Motor neuron (in vitro differentiated cells): ENCODE results near the gene DOLK. TPM values are rescaled to one million over a fixed set of nuclear protein-coding genes. Genes with fewer than 3 reads are reported as not detected.
"Not testable (repeated sequence)": the region's sequence is repeated elsewhere in the genome, so short reads cannot be mapped to it uniquely, and the experiment has no call there.

Source experiments
- ATAC-seq, 8 experiments: fragments of 200-7000 bp; cut with Tn5 transposase; replicated peaks in 6 of 8; 2 replicates each; pipeline ENCODE4 v1.8.0; 2021; ENCODE audit warnings: mild to moderate bottlenecking in 8 of 8, moderate library complexity in 8 of 8
- H3K27ac ChIP-seq, 2 donors: fragments of 250-450 bp; sonication (Bioruptor Pico); 2 replicates each; pipeline ENCODE4 v1.9.0; 2021; ENCODE audit warnings: antibody characterized with exemption in 2 of 2, mild to moderate bottlenecking in 2 of 2, moderate library complexity in 1 of 2
- H3K4me1 ChIP-seq, 2 donors: fragments of 250-450 bp; sonication (Bioruptor Pico); replicated peaks in 1 of 2; 2 replicates each; pipeline ENCODE4 v1.6.1; 2021; ENCODE audit warnings: antibody characterized with exemption in 2 of 2, mild to moderate bottlenecking in 2 of 2, moderate library complexity in 1 of 2
- H3K4me3 ChIP-seq, 5 donors: fragments of 250-450 bp; sonication (Bioruptor Pico); 2 replicates each; pipeline ENCODE4 v1.9.0; 2021; ENCODE audit warnings: antibody characterized with exemption in 5 of 5, mild to moderate bottlenecking in 5 of 5, moderate library complexity in 4 of 5
- WGBS, 10 experiments: fragments of 450-650 bp; shearing (Covaris generic); methylation state at CpG; one replicate each; pipeline ENCODE4 v1.0.0; 2022; 5-methylcytosine and 5-hydroxymethylcytosine counted together
- in situ Hi-C, 9 experiments: fragments of 400-800 bp; cut with MboI; loops; one replicate each; pipeline ENCODE4 v1.15.0; 2021; ENCODE audit warnings: low sequenced_read_pairs in 9 of 9, low pct_unique_long_range_greater_than_20kb in 2 of 9; ENCODE audit not compliant: unreplicated experiment in 9 of 9
- total RNA-seq, 8 experiments: library from RNA; unstranded; fragments of 300-600 nt; gene quantifications; 2 replicates each; pipeline versions ENCODE4 v1.2.3 to v1.2.4, GENCODE V29; 2022

DOLK gene
- total RNA-seq = 10 to 100 TPM in 5 of 8 experiments, 1 to 10 TPM in 3; 7.5 to 27.9 (median 16.3) TPM

GRCh38 chr9:128947527-128948301 lies at the start of gene DOLK, which contains the start of gene NUP188:
Gene DOLK, minus strand, starts transcription at chr9:128947603. Its CDS starts 300 bp downstream, at chr9:128947303.
Gene NUP188, plus strand, starts transcription at chr9:128947699. Its CDS starts 21 bp downstream, at chr9:128947720.
- ATAC-seq = peak; percentile 75 to 88 (median 84)
- Histone ChIP-seq H3K4me1 (peaks cover 5 to 10% of the 10 kb centered on the region in 2 donors), H3K27ac (peak within 1 kb of the TSS; percentile 72 to 85), H3K4me3 (peak within 1 kb of the TSS; percentile 69 to 89 (median 83))
- in situ Hi-C loops = no loop called here
- 0 to 5% (median 1%) methylated on average over 3 to 13 of the region's 86 CpGs; no CpG with 5 or more reads in 6 of the 10 experiments for WGBS, 10 experiments

GRCh38 chr9:128995791-128996190 lies 48.4 kb upstream of the DOLK start:
- 40 to 100% (median 92%) methylated on average over 2 to 5 of the region's 5 CpGs; no CpG with 5 or more reads in 2 of the 10 experiments for WGBS, 10 experiments
- H3K27ac ChIP-seq = no peak overlapping the region
- no peak for ATAC-seq
- no peak overlapping the region for H3K4me3 ChIP-seq
- in situ Hi-C loops = loop anchor here in 2 of 9 experiments (25.0 kb wide), 2 partner anchors 383 to 408 kb away; no protein-coding TSS in a partner anchor
- no peaks in the 10 kb centered on the region for H3K4me1 ChIP-seq

GRCh38 chr9:128992995-128993394 lies 45.6 kb upstream of the DOLK start:
- in situ Hi-C loops = loop anchor here in 2 of 9 experiments (25.0 kb wide), 2 partner anchors 381 to 406 kb away; no protein-coding TSS in a partner anchor
- no peak overlapping the region for H3K4me3 ChIP-seq
- no peaks in the 10 kb centered on the region for H3K4me1 ChIP-seq
- ATAC-seq = peak in 6 of 8 experiments; percentile 19 to 63 (median 40)
- WGBS, 10 experiments = 74 to 100% (median 88%) methylated on average over 1 to 6 of the region's 7 CpGs; no CpG with 5 or more reads in 2 of the 10 experiments
- no peak overlapping the region for H3K27ac ChIP-seq

DNA sequence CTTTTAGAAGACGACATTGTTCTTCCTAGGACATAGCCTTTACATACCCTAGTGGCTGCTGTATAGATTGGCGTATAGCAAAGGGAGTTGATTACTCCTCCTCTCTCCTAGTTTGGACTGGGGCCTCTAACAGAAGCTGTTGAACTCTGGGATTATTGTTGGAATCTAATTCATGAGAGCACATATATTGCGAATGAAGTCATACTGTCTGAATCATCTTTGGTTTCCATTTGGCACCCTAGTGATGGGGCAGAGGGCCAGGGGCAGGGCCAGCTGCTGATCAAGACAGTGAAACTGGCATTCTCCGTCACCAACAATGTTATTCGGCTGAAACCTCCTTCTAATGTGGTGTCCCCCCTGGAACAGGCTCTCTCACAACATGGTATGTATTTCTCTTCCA lies 40.4 kb upstream of the DOLK start:
- no peak overlapping the region for H3K27ac ChIP-seq
- in situ Hi-C loops = loop anchor here in 2 of 9 experiments (25.0 kb wide), 2 partner anchors 376 to 401 kb away; no protein-coding TSS in a partner anchor
- 12 to 100% (median 94%) methylated on average over 1 to 5 of the region's 5 CpGs; no CpG with 5 or more reads in 2 of the 10 experiments for WGBS, 10 experiments

GRCh38 chr9:128986671-128987070 lies 39.3 kb upstream of the DOLK start:
- ATAC-seq = no peak
- in situ Hi-C loops = loop anchor here in 2 of 9 experiments (25.0 kb wide), 2 partner anchors 374 to 399 kb away; no protein-coding TSS in a partner anchor
- Histone ChIP-seq H3K27ac (no peak overlapping the region), H3K4me3 (no peak overlapping the region), H3K4me1 (no peaks in the 10 kb centered on the region)
- WGBS, 10 experiments = 40 to 100% (median 93%) methylated on average over 1 to 4 of the region's 5 CpGs; no CpG with 5 or more reads in 5 of the 10 experiments

More for the DNA sequence above, 40.4 kb upstream of the DOLK start:
- ATAC-seq = peak in 4 of 8 experiments; percentile 28 to 82 (median 58)
- no peak overlapping the region for H3K4me3 ChIP-seq
- no peaks in the 10 kb centered on the region for H3K4me1 ChIP-seq

- Histone ChIP-seq H3K4me1 (no peaks in the 10 kb centered on the region), H3K4me3 (no peak overlapping the region), H3K27ac (no peak overlapping the region)
- 89 to 100% (median 97%) methylated on average over 1 to 8 of the region's 8 CpGs for WGBS, 10 experiments
- ATAC-seq = no peak
- in situ Hi-C loops = loop anchor here in 2 of 9 experiments (25.0 kb wide), 2 partner anchors 371 to 396 kb away; no protein-coding TSS in a partner anchor
These were observed 36.1 kb upstream of the DOLK start for GRCh38 chr9:128983536-128983935.

- Histone ChIP-seq H3K4me3 (no peak overlapping the region), H3K27ac (no peak overlapping the region), H3K4me1 (no peaks in the 10 kb centered on the region)
- in situ Hi-C loops = loop anchor here in 2 of 9 experiments (25.0 kb wide), 2 partner anchors 367 to 392 kb away; no protein-coding TSS in a partner anchor
- WGBS, 10 experiments = 22 to 100% (median 75%) methylated on average over 1 to 3 of the region's 3 CpGs; no CpG with 5 or more reads in 2 of the 10 experiments
- no peak for ATAC-seq
These were observed 31.7 kb upstream of the DOLK start for GRCh38 chr9:128979111-128979510.

DNA sequence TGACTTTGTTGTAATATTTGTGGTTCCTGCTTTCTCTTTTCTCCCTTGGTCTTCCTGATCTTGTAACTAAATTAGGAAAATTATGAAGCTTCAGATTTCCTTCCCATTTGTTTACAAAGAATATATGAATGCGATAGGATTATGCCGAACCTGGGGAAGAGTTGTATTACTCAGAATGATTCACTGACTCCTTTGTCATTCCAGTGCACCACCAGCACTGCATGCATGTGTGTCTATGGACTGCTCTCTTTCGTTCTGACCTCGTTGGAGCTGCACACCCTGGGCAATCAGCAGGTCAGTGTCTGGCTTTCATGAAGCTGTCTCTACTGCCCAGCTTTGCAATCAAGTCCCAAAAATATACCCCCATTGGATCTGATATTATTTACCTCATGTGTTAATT lies 25.6 kb upstream of the DOLK start:
- in situ Hi-C loops = no loop called here
- ATAC-seq = peak in 2 of 8 experiments; percentile 90 to 97
- no peaks in the 10 kb centered on the region for H3K4me1 ChIP-seq
- 0 to 100% (median 88%) methylated on average over 1 to 4 of the region's 4 CpGs; no CpG with 5 or more reads in 1 of the 10 experiments for WGBS, 10 experiments
- H3K4me3 ChIP-seq = no peak overlapping the region
- no peak overlapping the region for H3K27ac ChIP-seq

- Histone ChIP-seq H3K4me1 (no peaks in the 10 kb centered on the region), H3K27ac (no peak overlapping the region), H3K4me3 (no peak overlapping the region)
- in situ Hi-C loops = no loop called here
- ATAC-seq = no peak
- WGBS, 10 experiments = 57 to 100% (median 93%) methylated on average over 1 to 4 of the region's 5 CpGs; no CpG with 5 or more reads in 1 of the 10 experiments
These were observed 22.1 kb upstream of the DOLK start for GRCh38 chr9:128969491-128969890.

- WGBS, 10 experiments = 87 to 100% (median 100%) methylated on average over 1 to 7 of the region's 9 CpGs; no CpG with 5 or more reads in 3 of the 10 experiments
- not testable (repeated sequence) for H3K4me3 ChIP-seq
These were observed 14.0 kb upstream of the DOLK start for GRCh38 chr9:128961403-128961802.

DNA sequence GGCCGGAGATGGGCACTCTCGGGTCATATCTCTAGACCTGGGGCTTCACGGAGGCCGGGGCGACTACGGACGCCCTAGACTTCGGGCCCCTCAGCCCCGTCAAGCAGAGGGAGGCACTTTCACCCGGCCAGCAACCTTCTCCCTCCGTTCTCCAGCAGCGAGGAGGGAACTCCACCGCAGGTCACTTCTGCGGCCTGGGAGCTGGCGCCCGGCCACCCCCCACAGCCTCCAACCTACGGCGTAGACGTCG lies 201 bp downstream of the DOLK start:
- in situ Hi-C loops = no loop called here
- peak overlapping the region; percentile 72 to 85 for H3K27ac ChIP-seq
- WGBS, 10 experiments = 0% methylated on average over 1 to 5 of the region's 20 CpGs; no CpG with 5 or more reads in 8 of the 10 experiments
- H3K4me3 ChIP-seq = peak overlapping the region; percentile 69 to 89 (median 83)
- peaks cover 5 to 10% of the 10 kb centered on the region in 2 donors for H3K4me1 ChIP-seq
- ATAC-seq = peak in 2 of 8 experiments; percentile 30 to 36

More at GRCh38 chr9:128961403-128961802, 14.0 kb upstream of the DOLK start:
- H3K27ac ChIP-seq, ATAC-seq, H3K4me1 ChIP-seq, in situ Hi-C loops: not testable (repeated sequence)

DNA sequence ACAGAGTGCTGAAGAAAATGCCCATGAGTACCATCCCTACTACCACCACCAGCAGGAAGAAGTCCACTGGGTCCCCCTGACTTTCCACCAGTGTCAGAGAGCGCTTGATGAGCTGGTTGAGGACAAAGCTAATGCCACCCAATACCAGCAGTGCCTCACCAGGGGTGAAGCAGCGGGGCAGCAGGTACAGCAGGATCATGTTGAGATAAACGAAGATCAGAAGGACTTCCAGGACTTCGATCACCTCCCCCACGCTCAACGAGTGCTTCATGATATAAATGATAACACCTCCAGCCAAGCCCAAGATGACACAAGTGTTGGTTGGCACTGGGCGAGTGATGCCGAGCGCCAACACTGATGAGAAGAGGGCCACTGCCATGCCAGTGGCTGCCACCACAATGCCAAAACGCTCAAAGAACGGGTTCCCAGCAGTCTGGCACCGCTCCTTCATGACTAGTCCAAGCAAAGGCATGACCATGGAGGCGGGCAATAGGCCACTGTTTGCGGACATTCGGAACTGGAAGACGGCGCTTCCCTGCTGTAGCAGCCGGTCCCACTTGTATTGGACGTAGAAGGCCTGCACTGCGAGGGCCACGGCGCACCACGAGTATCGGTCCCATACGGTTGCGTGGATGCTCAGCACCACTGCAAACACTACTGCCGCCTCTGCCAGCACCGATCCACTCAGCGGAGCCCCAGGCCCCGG lies 679 bp downstream of the DOLK start:
- peak; percentile 33 to 54 (median 46) for ATAC-seq
- peak overlapping the region; percentile 69 to 89 (median 83) for H3K4me3 ChIP-seq
- H3K27ac ChIP-seq = peak overlapping the region; percentile 72 to 85
- WGBS, 10 experiments = 19 to 100% (median 59%) methylated on average over 1 to 11 of the region's 30 CpGs; no CpG with 5 or more reads in 1 of the 10 experiments
- H3K4me1 ChIP-seq = peaks cover 5 to 10% of the 10 kb centered on the region in 2 donors
- in situ Hi-C loops = no loop called here
